ENCODE results near the gene VRK1.

The VRK1 gene

DNA sequence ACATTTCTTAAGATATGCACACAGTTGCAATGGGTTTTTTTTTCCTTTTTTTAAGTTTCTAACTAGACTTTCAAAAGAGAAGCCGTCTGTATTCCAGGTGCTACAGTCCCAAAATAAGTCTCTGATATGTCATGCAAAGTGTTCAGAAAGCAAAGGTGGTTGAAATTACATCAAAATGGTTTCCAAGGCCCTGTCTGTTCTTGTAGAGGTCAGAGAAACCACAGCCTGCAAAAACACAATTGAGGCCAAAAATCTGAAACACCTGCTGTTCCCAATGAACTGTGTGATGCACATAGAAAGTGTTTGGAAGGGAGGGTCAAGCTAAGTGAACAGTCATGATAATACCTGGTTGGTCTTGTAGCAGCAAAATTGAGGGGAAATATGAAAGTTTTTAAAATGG is 91.0 kb downstream of the VRK1 start:
- no peak for DNase-seq (ENCODE audit: low spot score)

DNA sequence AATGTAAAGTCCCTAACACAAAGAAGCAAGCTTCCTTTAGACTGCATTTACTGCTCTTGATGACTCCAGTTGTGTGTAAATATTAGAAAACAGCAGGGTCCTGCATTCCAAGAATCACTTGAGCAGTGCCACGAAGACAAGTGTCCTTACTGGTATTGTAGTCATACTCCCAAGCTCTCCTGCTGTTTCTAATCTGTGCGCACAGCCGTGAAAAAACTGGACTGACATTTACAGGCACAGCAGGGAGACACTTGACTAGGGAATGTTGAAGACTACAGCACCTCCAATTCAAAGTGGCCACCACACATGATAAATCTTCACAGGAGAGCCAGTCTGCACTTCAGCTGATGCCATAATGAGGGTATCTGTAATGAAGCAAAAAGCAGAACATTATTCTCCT is 91.4 kb downstream of the VRK1 start:
- DNase-seq (ENCODE audit: low spot score) = no peak

DNA sequence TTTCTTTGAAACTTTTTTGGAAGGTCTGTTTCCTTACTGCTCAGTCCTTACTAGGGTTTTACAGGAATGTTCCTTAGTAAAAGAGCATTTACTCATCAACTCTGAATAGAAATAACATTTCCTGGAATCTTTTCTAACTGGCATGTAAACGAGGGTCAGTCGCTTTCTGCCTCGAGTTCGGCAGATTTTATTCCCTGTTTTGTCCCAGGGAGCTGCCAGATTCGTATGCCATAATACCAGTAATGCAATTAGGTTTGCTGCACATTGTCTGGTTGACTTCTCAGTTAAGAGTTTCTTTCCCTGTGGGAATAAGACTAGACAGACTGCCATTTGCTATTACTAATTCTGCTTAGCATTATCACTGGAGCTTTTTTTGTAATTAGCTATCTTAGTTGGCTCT is 91.9 kb downstream of the VRK1 start:
- DNase-seq (ENCODE audit: low spot score) = no peak

DNA sequence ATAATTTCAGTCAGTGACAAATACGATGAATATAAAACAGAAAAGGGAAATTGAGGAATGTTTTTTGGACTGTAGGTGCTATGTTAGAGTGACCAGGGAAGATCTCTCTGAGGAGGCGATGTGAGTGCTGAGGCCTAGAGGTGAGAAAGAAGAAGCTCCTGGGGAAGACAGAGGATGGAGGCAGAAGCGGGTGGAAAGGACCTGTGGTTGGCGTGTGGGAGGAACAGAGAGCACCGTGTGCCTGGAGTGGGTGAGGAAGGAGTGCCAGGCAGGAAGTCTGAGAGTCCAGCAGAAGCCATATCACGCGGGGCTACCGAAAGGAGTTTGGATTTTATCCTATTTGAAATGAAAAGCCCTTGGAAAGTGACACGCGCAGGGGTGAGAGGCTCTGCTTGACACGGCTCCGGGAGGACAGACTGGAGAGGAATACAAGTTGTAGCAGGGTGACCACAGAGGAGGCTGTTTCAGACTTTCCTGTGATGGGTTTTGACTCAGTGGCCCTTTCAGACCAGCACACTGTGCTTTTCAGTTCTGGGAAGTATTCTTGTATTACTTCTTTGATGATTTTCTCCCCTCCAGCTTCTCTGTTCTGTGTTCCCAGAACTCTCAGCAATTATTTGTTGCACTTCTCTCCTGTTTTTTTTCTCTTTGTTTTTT is 96.9 kb downstream of the VRK1 start:
- DNase-seq (ENCODE audit: low spot score) = no peak

DNA sequence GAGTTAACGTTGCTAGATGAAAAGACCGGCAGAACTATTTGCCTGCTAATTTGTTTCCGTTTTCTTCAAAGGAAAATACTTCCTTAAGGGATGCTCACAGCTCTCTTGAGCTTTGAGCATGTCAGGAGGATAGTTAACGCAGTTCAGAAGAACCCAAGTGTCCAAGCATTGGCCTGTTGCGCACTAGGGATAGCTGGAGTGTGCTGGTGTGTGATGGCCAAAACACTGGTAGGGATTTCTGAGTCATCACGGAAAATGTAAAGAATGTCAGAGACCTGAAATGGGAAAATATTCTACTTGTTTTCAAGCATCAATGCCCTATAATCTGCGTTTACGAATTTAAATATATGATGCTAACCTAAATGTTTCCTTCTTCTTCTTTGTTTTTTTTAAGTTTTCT is 97.8 kb downstream of the VRK1 start:
- no peak for DNase-seq (ENCODE audit: low spot score)

DNA sequence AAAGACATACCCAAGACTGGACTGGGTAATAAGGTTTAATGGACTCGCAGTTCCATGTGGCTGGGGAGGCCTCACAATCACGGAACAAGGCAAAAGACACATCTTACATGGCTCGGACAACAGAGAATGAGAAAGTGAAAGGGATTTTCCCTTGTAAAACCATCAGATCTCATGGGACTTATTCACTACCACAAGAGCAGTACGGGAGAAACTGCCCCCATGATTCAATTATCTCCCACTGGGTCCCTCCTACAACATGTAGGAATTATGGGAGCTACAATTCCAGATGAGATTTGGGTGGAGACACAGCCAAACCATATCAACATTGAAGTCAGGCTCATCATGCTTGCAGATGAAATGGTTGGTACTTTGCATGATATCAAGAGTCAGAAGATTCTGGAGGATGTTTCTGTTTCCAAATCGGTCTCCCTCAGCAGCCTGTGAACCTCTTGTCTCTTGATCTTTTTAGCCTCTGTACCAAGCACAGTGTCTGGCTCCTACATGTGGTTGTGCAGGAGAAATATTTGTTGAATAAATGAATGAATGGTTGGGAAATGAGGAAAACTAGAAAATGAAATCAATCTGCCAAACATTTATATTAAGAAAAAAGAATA is 98.6 kb downstream of the VRK1 start:
- DNase-seq (ENCODE audit: low spot score) = no peak

DNA sequence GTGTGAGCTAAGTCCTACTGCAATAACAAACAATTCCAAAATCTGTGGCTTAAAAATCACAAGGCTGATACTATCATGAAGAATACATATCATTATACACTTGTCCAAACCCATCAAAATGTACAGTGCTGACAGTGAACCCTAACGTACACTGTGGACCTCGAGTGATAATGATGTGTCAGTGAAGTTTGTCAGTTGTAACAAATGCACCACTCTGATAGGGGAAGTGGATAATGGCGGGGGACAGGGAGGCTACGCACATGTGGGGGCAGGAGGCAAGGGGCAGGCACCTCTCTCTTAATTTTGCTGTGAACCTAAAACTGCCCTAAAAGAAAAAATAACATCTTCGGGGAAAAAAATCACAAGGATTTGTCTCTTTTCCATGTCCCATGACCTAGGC is 100.0 kb downstream of the VRK1 start:
- DNase-seq (ENCODE audit: low spot score) = no peak

DNA sequence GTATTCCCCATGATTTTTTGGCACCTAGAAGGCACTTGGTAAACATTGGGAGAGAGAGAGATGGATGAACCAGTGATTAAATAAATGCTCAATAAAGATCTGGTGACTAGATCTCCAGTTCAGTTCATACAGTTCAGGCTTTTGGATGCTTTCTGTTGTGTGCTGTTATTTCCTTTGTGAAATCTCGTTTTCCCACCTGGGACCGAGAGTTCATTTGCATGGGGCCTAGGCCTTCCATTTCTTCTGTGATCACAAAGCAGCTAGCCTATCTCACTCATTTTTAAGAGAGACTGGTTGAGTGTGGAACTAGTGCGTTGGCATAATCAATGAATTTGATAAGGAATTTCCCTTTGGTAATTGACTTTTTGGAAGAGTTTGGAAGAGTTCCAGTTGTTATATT is 104.0 kb downstream of the VRK1 start:
- no peak for DNase-seq (ENCODE audit: low spot score)

DNA sequence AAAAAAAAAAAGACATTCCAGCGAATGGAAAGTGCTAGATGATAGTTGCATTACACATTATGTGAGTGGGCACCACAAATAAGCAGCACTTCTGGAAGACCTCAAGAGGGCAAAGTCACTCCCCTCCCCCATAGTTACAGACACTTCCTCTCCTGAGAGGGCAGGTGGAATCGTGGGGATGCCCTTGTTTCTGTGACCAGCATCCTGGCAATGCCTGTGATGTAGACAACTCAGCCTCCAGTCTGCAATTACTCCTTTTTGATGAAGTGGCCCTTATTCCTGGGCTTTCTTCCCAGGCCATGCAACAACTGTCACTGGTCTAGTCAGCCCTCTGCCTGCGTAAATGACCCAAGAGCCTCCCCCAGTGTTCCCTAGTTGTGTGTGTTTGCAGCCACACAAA is 104.8 kb downstream of the VRK1 start:
- no peak for DNase-seq (ENCODE audit: low spot score)

DNA sequence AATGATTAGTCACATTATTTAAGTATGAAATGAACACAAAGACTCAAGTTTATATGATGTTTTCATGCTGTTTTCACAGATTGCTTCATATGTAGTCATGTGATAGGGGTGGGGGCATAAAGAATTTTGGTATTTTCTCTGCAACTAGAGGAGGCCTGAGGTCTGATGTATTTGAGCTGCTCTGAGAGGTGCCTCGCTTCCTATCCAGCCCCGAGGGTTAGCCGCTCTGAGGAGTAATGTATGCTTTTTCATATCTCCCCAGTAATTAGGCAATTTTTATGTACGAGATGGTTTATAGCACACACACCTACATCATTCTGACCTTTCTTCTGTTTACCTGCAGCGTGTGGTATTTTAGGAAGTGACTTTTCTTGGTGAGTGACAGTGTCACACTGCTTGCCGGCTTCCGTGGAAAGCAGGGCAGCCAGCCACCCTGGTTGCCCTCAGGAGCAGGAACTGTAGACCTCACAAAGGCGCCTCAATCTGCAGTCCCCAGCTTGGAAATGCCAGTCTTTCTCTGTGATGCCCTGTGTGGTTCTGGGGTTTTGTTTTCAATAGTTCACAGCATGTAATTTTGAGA is 106.4 kb downstream of the VRK1 start:
- no peak for DNase-seq (ENCODE audit: low spot score)

DNA sequence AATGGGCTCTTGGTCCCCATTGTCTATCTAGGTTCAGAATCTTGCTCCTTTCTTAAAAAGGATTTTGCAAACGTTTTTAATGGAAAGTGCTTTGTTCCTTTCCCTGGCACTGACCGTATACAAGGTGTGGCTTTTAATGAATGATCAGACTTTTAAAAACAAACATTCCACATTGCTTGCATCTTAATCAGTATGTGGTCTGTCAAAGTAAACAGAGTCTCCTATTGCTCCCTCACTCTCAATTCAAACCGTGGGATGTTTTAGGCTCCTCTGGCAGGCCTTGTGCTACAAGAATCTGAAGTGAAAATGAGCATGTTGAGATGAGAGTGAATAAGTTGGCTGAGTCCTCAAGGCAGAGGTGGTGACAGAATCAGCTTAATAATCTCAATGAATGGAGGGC is 107.0 kb downstream of the VRK1 start:
- no peak for DNase-seq (ENCODE audit: low spot score)

DNA sequence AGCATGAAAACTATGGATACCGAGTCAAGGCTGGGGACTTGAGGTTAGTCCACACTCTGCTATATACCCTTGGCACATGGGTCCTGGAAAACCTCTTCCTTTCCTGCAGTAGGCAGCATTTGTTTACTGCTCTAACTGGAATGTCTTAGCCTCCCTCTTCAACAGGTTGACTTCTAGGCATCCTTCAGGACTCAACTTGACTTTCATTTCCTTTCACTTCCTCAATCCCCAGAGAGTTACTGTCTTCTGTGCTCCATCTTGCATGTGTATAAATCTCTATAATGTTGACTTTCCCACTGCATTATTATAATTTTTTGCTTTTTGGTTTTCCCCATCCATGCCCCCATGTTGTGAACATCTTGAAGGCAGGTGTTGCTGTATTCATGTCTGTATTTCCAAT is 107.9 kb downstream of the VRK1 start:
- DNase-seq (ENCODE audit: low spot score) = no peak

DNA sequence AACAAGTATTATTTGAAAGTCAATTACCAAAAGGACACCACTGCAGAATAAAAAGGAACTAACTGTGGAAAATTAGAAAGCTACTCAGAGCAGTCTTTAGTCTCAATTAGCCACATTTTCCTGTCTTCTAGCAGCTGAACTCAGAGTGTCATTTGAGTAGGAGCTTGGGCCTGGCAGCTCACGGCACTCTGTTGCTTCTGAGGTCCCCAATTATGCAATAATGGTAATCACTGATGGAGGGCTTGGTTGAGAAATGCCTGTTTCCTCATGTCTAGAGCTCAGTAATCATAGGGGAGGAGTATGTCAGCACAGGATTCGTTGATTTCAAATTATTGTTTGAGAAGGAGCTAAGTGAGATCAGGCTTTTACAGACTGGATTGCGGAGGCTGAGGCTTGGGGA is 108.6 kb downstream of the VRK1 start:
- DNase-seq (ENCODE audit: low spot score) = no peak

DNA sequence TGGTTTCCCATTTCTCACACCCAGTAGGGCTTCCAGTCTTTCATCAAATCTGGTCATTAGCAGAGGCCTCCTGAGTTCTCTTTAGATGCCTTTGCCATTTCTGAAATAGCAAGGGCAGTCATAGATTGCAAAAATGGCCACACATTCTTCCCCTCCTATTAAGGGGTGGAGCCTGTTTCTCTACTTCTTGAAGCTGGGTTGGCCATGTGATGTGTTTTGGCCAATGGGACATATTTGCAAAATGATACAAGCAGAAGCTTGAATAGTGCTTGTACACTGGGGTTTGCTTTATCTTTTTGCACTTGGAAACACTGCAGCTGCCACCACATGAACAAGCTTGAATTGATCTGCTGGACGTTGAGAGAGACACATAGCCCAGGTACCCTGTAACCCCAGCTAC is 109.3 kb downstream of the VRK1 start:
- DNase-seq (ENCODE audit: low spot score) = no peak

DNA sequence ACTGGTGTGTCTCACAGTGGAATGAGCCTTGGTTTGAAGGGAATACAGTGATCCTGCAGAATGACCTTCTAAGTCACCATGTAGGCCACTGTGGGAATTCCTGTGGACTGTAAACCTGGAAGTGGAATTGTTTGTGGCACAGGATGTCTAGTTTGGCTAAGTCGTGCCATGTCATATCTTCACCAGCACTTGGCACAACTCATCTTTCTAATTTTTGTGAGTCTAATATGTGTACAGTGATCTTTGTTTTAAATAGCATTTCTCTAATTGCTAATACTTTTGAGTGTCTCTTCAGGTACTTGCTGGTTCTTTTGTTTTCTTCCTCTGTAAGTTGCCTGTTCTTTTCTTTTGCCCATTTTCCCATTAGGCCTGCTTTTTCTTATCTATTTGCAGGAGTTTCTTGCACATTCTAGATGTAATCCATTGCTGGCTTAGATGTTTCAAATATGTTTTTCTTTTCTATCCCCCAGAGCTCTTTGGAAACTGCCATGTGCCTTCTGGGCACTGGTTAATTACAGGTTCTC is 112.7 kb downstream of the VRK1 start:
- no peak for DNase-seq (ENCODE audit: low spot score)

DNA sequence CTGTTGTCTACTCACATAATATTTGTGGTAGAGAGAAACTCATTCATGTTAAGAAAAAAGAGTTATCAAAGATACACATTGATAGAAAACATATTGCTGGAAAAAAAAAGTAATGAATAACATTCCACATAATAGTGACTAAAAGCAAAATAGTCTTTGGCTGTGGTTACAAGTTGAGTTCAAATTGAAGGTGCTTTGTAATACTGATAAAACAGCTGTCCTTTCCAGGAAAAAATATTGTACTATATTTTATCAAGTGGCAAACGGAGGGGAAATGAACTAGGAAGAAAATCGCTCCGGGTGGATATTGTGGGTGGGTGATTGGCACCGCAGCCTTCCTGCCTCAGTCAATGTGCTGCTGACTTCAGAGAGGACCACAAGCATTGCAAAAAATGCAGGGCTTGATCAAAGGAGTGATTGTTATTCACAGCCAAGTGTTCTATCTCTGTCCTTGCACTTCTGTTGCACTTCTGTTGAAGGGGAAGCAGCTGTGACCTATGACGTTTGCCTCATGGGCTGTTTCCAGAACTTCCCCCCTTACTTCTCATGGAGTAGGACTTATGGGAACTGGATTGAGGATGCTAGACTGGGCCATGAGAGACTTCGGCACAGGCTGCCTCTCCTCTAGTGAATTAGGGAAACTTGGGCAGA is 114.4 kb downstream of the VRK1 start:
- no peak for DNase-seq (ENCODE audit: low spot score)

DNA sequence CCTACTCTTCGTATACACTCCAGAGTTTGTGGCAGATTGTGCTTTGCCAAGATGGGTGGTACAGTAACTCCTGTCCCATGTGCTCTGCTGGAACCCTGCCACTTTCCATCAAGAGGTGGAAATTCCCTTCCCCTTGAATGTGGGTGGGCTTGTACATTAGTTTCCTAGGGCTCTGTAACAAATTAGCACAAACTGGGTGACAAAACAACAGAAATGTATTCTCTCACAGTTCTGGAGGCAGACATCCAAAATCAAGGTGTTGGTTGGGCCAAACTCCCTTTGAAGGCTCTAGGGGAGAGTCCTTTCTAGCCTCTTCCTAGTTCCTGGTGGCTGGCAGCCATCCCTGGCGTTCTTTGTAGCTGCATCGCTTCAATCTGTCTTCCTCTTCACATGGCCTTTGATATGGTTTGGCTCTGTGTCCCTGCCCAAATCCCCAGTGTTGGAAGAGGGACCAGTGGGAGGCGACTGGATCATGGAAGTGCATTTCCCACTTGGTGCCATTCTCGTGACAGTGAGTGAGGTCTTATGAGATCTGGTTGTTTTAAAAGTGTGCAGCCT is 117.5 kb downstream of the VRK1 start:
- DNase-seq (ENCODE audit: low spot score) = no peak

DNA sequence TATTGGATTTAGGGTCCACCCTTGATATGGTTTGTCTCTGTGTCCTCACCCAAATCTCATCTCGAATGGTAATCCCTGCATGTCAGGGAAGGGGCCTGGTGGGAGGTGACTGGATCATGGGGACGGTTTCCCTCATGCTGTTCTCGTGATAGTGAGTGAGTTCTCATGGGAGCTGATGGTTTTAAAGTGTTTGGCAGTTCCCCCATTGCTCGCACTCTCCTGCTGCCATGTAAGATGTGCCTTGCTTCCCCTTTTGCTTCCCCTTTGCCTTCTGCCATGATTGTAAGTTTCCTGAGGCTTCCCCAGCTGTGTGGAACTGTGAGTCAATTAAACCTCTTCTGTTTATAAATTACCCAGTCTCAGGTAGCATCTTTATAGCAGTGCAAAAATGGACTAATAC is 118.3 kb downstream of the VRK1 start:
- DNase-seq (ENCODE audit: low spot score) = no peak

DNA sequence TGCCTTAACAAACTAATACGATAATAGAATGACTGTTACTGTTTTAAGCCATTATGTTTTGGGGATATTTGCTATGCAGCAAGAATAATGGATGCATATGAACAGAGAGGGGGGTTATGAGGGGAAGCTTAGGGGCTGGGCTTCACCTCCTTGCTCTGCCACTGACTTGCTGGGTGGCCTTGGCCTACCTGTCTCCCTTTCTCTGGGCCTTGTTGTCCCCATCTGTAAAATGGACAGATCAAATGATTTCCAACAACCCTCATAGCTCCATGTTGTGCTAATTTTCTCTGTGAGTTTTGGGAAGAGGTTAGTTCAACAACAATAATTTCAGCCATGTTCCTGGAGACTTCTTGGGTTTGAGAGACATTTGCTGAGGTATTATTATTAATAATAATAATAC is 119.6 kb downstream of the VRK1 start:
- no peak for DNase-seq (ENCODE audit: low spot score)

DNA sequence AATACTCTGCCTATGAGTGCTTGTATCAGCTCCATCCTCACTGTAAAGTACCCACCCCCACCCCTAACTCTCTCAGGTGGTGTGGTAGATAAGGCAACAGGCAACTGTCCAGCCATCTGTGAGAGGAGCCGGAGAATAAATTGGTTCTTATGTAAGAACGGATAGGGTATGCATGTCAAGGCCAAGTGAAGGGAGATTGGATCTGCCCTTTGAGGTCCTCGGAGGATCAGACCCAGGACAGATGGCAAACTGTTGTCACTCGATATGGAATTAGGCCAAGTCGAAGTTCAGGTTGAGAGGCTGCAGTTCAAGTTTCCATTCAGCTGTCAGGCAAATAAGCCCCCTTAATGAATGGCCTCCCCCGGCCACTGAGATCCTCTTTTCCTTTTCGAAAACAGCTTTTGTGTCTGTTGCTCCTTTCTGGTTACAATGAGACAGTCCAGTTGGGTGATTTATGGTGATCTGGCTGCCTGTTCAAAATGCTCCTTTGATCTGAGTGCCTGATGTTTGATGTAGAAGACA is 120.3 kb downstream of the VRK1 start:
- no peak for DNase-seq (ENCODE audit: low spot score)

DNA sequence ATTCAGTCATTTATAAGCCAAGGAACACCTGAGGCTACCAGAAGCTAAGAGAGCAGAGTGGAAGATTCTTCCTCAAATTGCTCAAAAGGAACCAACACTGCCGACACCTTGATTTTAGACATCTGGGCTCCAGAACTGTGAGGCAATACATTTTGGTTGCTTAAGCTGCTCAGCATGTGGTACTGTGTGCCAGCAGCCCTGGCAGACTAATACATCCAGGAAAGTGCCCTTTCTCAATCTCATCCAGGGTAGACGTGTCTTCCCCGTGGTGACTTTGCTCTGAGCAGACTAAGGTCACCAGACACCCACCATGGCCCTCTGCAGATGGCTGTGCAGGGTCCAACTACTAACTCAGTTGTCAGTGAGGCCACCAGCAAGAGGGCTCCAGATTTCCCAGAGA is 122.8 kb downstream of the VRK1 start:
- DNase-seq (ENCODE audit: low spot score) = no peak

DNA sequence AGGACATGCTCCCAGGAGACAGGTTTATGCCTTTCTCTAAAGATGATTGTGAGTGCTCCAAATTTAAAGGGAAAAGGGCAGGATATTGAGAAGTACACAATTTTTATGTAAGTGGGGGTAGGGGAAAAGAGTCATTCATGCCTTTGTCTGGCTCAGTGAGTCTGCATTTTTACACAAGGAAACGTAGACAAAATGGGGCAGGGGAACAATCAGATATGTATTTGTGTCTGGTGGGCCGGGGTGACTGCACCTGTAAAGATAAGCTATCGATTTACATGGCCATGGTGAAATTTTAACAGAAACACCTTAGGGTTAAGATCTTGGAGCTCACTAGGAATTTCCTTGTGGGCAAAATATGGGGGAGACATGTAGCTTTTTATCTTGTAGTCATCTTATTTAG is 123.6 kb downstream of the VRK1 start:
- DNase-seq (ENCODE audit: low spot score) = no peak

DNA sequence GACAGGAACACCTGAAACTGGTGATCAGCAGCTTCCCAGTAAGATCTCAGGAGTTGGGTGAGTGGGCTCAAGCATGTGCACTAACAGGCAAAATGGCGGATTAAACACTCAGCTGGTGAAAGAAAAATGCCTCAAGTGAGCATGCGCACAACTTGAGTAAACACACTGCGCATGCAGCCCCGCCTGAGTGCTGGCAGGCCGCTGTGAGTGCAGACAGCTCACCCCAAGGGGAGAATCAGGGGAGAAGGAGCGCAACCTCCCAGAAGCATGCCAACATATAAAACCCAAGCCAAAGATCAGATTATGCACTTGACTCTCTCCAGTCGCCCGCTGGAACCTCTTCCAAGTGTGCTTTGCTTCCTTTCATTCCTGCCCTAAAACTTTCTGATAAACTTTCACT is 125.8 kb downstream of the VRK1 start:
- DNase-seq (ENCODE audit: low spot score) = no peak
